HG02852 (cell line): ENCODE measurements around the gene PIP4K2A.

Source experiments
- ATAC-seq: cut with Tn5 transposase; IDR thresholded peaks from one replicate; pipeline ENCODE4 v1.9.1; 2021; ENCODE audit warnings: mild to moderate bottlenecking, moderate library complexity; ENCODE audit not compliant: unreplicated experiment

Gene PIP4K2A

GRCh38 chr10:22669163-22669711 is 45.1 kb downstream of the PIP4K2A start:
- peak; percentile 53 for ATAC-seq

GRCh38 chr10:22667093-22667480 is 47.3 kb downstream of the PIP4K2A start:
- ATAC-seq: no peak

GRCh38 chr10:22666287-22667092 is 47.9 kb downstream of the PIP4K2A start:
- peak; percentile 82 for ATAC-seq

GRCh38 chr10:22665329-22665728 is 49.0 kb downstream of the PIP4K2A start:
- no peak for ATAC-seq

GRCh38 chr10:22662733-22663330 is 51.5 kb downstream of the PIP4K2A start:
- no peak for ATAC-seq

GRCh38 chr10:22659866-22660265 is 54.5 kb downstream of the PIP4K2A start:
- no peak for ATAC-seq

- no peak for ATAC-seq
Observed at GRCh38 chr10:22658745-22659410, 55.5 kb downstream of the PIP4K2A start.

GRCh38 chr10:22657566-22658225 is 56.7 kb downstream of the PIP4K2A start:
- no peak for ATAC-seq

GRCh38 chr10:22657024-22657423 is 57.4 kb downstream of the PIP4K2A start:
- no peak for ATAC-seq

- ATAC-seq: no peak
Observed at GRCh38 chr10:22656036-22656435, 58.3 kb downstream of the PIP4K2A start.

- ATAC-seq: peak; percentile 40
Observed at GRCh38 chr10:22655312-22655981, 58.9 kb downstream of the PIP4K2A start.

GRCh38 chr10:22652988-22653481 is 61.3 kb downstream of the PIP4K2A start:
- ATAC-seq: no peak

GRCh38 chr10:22651276-22651980 is 63.0 kb downstream of the PIP4K2A start:
- ATAC-seq: no peak

GRCh38 chr10:22649994-22650393 is 64.4 kb downstream of the PIP4K2A start:
- ATAC-seq: no peak

GRCh38 chr10:22649390-22649841 is 65.0 kb downstream of the PIP4K2A start:
- ATAC-seq: no peak

- ATAC-seq: no peak
Observed at GRCh38 chr10:22648547-22648961, 65.8 kb downstream of the PIP4K2A start.

- ATAC-seq: no peak
Observed at GRCh38 chr10:22647244-22647643, 67.1 kb downstream of the PIP4K2A start.

GRCh38 chr10:22646388-22646853 is 68.0 kb downstream of the PIP4K2A start:
- peak; percentile 72 for ATAC-seq

GRCh38 chr10:22644222-22644621 is 70.2 kb downstream of the PIP4K2A start:
- no peak for ATAC-seq
